Ectodermal cell (in vitro differentiated cells): ENCODE measurements around the gene SWAP70.
"Not testable (repeated sequence)": the region's sequence is repeated elsewhere in the genome, so short reads cannot be mapped to it uniquely, and the experiment has no call there.

ENCODE experiments used
- H3K27ac ChIP-seq: 2 replicates; pipeline ENCODE4 v1.7.0; 2013; ENCODE audit warnings: mild to moderate bottlenecking, low read depth, low read length; ENCODE audit not compliant: insufficient read depth, poor library complexity, severe bottlenecking
- H3K27me3 ChIP-seq: 2 replicates; pipeline ENCODE4 v1.7.0; 2013; ENCODE audit warnings: mild to moderate bottlenecking, low read length; ENCODE audit not compliant: insufficient read depth, control insufficient read depth, poor library complexity, severe bottlenecking
- H3K36me3 ChIP-seq: one replicate; pipeline ENCODE4 v1.7.0; 2013; ENCODE audit warnings: low read length; ENCODE audit not compliant: control insufficient read depth, insufficient read depth
- H3K4me1 ChIP-seq: one replicate; pipeline ENCODE4 v1.7.0; 2013; ENCODE audit warnings: low read length; ENCODE audit not compliant: control insufficient read depth, insufficient read depth
- H3K4me3 ChIP-seq: 2 replicates; pipeline ENCODE4 v1.7.0; 2013; ENCODE audit warnings: low read depth, low read length, control low read depth; ENCODE audit not compliant: insufficient read depth
- H3K9me3 ChIP-seq: 2 replicates; pipeline ENCODE4 v1.7.0; 2013; ENCODE audit warnings: mild to moderate bottlenecking, low read length, moderate library complexity; ENCODE audit not compliant: control insufficient read depth
- WGBS, 2 experiments: methylation state at CpG; one replicate each; pipeline ENCODE4 v1.1.7; 2013; ENCODE audit warnings: missing lambda C conversion rate in 2 of 2; 5-methylcytosine and 5-hydroxymethylcytosine counted together

The SWAP70 gene

DNA sequence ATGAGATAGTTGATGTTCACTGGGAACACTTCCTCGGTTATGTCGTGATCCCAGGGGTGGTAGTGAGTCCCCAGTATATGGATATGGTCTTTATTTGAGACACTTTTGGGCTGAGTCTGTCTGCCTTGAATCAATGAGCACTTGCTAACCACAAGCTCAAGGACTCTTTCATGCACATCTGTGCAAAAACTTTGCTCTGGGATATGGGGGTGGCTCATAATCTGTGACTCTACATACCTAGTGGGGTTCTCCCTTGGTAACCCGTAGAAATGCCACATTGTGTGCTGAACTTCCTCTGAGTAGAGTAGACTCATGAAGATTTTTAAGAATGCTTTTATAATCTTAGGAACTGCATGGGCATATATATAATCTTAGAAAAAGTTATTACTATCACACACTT lies 69.3 kb downstream of the SWAP70 start:
- H3K27me3 ChIP-seq = no peaks in the 10 kb centered on the region
- no peaks in the 10 kb centered on the region for H3K9me3 ChIP-seq
- H3K27ac ChIP-seq = no peak overlapping the region
- no peak overlapping the region for H3K4me3 ChIP-seq
- H3K36me3 ChIP-seq = peaks cover 9% of the 10 kb centered on the region
- no peaks in the 10 kb centered on the region for H3K4me1 ChIP-seq
- 92 to 100% methylated on average over 3 of the region's 3 CpGs for WGBS, 2 experiments

DNA sequence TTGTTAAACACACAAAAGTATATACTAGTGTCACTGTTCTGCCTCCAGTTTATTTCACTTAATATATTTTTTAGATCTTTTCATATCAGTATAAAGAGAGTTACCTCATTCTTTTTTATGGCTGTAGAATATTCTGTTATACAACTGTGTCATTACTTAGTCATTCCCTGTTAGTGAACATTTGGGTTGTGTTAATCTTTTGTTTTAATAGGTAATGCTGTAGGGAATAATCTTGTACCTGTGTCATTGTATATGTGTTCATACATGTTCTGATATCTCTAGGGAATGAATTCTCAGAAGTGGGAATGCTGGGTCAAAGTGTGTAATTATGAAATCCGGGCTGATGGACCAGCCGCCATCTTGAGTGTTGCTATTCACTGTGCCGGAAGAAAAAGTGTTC lies 71.4 kb downstream of the SWAP70 start:
- H3K27ac ChIP-seq = no peak overlapping the region
- H3K27me3 ChIP-seq = no peaks in the 10 kb centered on the region
- WGBS, 2 experiments = 96% methylated on average over 3 of the region's 3 CpGs
- H3K36me3 ChIP-seq = peaks cover 15% of the 10 kb centered on the region
- H3K4me3 ChIP-seq = no peak overlapping the region
- H3K4me1 ChIP-seq = no peaks in the 10 kb centered on the region
- no peaks in the 10 kb centered on the region for H3K9me3 ChIP-seq

DNA sequence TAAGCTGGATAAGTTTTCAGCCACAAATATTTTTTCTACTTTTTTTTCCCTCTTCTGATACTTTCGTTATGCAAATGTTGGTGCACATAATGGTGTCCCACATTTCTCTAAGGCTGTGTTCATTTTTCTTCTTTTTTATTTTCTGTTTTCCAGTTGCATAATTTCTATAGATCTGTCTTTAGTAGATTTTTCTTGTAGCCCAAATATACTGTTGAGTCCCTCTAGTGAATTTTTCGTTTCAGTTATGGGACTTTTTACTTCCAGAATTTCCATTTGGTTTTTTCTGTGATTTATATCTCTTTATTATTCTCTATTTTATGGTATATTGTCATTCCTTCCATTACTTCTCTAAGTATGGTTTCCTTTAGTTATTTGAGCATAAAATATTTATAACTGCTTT lies 72.0 kb downstream of the SWAP70 start:
- H3K27ac ChIP-seq = no peak overlapping the region
- H3K36me3 ChIP-seq = peaks cover 17% of the 10 kb centered on the region
- H3K9me3 ChIP-seq = no peaks in the 10 kb centered on the region
- H3K4me1 ChIP-seq = no peaks in the 10 kb centered on the region
- H3K27me3 ChIP-seq = no peaks in the 10 kb centered on the region
- no peak overlapping the region for H3K4me3 ChIP-seq
- 100% methylated on average over 1 to 2 of the region's 2 CpGs for WGBS, 2 experiments

DNA sequence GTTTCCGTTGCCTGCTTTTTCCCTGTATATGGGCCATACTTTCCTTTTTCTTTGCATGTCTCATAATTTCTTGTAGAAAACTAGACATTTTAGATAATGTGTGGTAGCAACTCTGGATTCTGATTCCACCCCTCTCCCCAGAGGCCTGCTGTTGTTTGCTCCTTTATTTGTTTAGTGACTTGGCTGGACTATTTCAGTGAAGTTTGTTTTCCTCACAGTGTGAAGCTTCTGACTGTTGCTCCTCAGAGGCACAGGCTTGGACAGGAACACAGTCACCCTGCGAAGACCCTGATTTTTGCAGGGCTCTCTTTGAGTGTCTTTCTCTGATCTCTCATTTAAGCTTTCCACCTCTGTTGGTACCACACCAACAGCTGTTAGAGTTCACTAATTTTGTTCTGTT lies 72.5 kb downstream of the SWAP70 start:
- Histone ChIP-seq H3K4me3 (no peak overlapping the region), H3K4me1 (no peaks in the 10 kb centered on the region), H3K36me3 (peaks cover 17% of the 10 kb centered on the region), H3K27me3 (no peaks in the 10 kb centered on the region), H3K27ac (no peak overlapping the region), H3K9me3 (no peaks in the 10 kb centered on the region)
- WGBS, 2 experiments = 92 to 96% methylated on average over 2 of the region's 2 CpGs

DNA sequence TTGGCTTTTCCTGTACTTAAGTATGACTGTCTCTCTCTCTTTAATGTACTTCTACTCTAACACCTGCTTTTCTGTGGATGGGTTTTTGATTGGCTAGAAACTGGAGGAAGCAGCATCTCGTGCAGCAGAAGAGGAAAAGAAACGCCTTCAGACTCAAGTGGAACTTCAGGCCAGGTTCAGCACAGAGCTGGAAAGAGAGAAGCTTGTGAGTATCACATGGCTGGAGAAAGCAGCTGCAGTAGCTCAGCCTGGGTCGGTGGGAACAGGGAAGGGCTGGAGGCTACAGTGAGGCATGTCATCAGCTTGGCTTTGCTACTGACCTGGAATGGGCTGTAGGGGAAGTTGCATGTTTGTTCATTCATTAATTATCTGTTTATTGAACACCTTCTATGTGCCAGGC lies 74.2 kb downstream of the SWAP70 start:
- WGBS, 2 experiments = 72 to 77% methylated on average over 3 of the region's 3 CpGs
- no peaks in the 10 kb centered on the region for H3K27me3 ChIP-seq
- no peak overlapping the region for H3K4me3 ChIP-seq
- peaks cover 20% of the 10 kb centered on the region for H3K36me3 ChIP-seq
- H3K4me1 ChIP-seq = no peaks in the 10 kb centered on the region
- no peaks in the 10 kb centered on the region for H3K9me3 ChIP-seq
- no peak overlapping the region for H3K27ac ChIP-seq

DNA sequence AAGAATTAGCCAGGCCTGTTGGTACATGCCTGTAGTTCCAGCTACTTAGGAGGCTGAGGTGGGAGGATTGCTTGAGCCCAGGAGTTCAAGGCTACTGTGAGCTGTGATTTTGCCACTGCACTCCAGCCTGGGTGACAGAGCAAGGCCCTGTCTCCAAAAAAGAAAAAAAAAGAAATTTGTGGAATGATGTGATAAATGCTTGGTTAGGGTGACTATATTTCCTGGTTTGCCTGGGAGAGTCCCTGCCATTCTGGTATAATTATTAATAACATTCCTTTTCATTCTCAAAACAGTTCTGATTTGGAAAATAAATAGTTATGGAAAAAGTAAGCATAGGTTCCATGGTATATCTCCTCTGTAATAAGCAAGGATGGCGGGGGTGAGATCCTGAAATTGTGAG lies 74.8 kb downstream of the SWAP70 start:
- Histone ChIP-seq H3K36me3 (peaks cover 20% of the 10 kb centered on the region), H3K27me3 (no peaks in the 10 kb centered on the region), H3K9me3 (no peaks in the 10 kb centered on the region), H3K4me3 (no peak overlapping the region), H3K27ac (no peak overlapping the region), H3K4me1 (no peaks in the 10 kb centered on the region)
- 93 to 96% methylated on average over 1 of the region's 1 CpG for WGBS, 2 experiments

DNA sequence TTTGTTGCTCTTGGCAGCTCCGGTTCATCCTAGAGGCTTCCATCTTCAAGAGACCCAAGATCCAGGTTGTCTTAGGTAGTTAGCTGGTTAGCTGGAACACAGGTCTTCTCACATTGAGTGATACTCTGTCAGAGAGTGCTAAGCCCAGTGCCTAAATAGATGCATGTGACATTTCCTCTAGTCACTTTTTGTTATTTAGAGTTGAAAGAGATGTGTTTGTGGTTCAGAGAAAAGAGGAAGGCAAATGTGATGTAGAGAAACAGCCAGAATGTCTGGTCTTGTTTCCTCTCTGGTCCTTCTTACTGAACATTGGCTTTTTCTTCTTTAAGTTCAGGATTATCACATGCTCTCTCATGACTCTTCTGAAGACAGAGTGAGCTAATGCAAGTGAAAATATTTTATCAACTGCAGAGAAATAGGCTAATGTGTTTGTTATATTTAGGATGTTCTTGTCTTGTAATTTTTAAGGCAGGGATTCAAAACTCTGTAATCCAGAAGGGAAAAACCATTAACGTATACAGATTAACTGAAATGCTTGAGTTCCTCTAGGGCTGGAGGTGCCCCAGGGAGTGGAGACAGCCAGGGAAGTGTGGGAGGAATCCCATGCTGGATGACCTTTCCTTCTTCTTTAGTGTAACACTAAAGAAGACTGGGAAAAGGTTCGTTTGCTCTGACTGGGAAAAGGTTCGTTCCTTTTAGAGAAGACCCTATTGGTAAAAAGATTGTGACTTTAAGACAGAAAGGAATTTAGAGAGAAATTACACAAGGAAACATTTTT lies 75.4 kb downstream of the SWAP70 start:
- Histone ChIP-seq H3K9me3 (no peaks in the 10 kb centered on the region), H3K27ac (no peak overlapping the region), H3K4me3 (no peak overlapping the region), H3K4me1 (no peaks in the 10 kb centered on the region), H3K36me3 (peaks cover 20% of the 10 kb centered on the region), H3K27me3 (no peaks in the 10 kb centered on the region)
- 89 to 93% methylated on average over 4 of the region's 4 CpGs for WGBS, 2 experiments

DNA sequence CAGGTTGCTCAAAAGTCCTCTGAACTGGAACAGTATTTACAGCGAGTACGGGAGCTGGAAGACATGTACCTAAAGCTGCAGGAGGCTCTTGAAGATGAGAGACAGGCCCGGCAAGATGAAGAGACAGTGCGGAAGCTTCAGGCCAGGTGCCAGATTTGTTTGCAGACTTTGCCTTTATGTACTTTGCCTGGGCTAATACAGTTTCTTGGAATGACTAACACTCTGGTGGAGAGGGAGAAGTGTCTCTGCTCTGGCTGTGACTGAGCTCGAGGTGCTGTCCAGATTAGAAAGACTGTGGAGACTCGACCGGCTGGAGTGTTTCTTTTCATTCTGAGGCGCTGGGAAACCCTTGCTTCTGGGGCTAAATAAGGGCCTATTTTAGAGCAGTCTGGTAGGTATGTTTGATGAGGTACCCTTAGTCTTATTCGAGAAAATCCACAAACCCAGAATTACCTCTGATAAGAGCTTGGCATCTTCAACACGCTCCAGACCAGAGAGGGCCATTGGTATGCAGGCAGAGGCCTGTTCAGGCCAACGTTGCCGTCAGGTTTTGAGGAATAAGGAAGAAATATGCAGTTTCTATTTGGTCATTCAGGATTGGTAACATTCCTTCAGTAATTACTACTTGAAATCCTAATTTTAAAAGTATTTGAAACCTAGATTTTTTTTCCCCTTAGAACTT lies 76.5 kb downstream of the SWAP70 start:
- H3K36me3 ChIP-seq = peaks cover 19% of the 10 kb centered on the region
- WGBS, 2 experiments = 95 to 96% methylated on average over 11 to 12 of the region's 12 CpGs
- H3K4me3 ChIP-seq = no peak overlapping the region
- no peak overlapping the region for H3K27ac ChIP-seq
- no peaks in the 10 kb centered on the region for H3K9me3 ChIP-seq
- no peaks in the 10 kb centered on the region for H3K4me1 ChIP-seq
- H3K27me3 ChIP-seq = no peaks in the 10 kb centered on the region

DNA sequence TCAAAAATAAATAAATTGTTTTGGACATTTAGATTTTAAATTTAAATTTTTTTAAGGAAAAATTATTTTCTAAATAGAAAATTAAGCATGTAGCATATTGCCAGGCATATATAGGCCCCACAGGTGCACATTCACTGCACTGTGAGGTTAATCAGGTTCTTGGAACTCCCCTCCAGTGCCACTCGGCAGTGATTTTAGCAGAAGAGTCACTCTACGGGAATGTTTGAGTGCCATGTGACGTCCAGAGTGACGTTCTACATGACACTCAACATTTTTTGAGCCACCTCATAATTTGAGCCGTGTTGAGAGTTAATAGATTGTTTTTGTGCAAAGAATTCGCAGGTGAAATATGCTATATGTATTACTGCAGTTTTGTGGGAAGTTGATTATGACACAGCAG lies 77.4 kb downstream of the SWAP70 start:
- no peaks in the 10 kb centered on the region for H3K4me1 ChIP-seq
- H3K36me3 ChIP-seq = peaks cover 15% of the 10 kb centered on the region
- no peak overlapping the region for H3K4me3 ChIP-seq
- no peaks in the 10 kb centered on the region for H3K9me3 ChIP-seq
- 94 to 98% methylated on average over 6 of the region's 6 CpGs for WGBS, 2 experiments
- no peaks in the 10 kb centered on the region for H3K27me3 ChIP-seq
- H3K27ac ChIP-seq = no peak overlapping the region

DNA sequence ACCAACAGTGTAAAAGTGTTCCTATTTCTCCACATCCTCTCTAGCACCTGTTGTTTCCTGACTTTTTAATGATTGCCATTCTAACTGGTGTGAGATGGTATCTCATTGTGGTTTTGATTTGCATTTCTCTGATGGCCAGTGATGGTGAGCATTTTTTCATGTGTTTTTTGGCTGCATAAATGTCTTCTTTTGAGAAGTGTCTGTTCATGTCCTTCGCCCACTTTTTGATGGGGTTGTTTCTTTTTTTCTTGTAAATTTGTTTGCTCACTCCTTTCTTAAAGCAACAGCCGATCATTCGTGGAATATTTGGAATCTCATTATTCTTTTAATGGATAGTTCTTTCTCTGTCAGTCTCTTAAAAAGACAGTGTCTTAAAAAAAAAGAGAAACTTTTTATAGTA lies 79.6 kb downstream of the SWAP70 start:
- H3K36me3 ChIP-seq, H3K27ac ChIP-seq, H3K9me3 ChIP-seq, H3K4me1 ChIP-seq, H3K4me3 ChIP-seq, H3K27me3 ChIP-seq: not testable (repeated sequence)
- WGBS, 2 experiments = 90% methylated on average over 3 of the region's 3 CpGs; no CpG with 5 or more reads in 1 of the 2 experiments
